Measurements from ENCODE around the gene ZNF816.
"Not testable (repeated sequence)": the region's sequence is repeated elsewhere in the genome, so short reads cannot be mapped to it uniquely, and the experiment has no call there.

The ZNF816 gene

DNA sequence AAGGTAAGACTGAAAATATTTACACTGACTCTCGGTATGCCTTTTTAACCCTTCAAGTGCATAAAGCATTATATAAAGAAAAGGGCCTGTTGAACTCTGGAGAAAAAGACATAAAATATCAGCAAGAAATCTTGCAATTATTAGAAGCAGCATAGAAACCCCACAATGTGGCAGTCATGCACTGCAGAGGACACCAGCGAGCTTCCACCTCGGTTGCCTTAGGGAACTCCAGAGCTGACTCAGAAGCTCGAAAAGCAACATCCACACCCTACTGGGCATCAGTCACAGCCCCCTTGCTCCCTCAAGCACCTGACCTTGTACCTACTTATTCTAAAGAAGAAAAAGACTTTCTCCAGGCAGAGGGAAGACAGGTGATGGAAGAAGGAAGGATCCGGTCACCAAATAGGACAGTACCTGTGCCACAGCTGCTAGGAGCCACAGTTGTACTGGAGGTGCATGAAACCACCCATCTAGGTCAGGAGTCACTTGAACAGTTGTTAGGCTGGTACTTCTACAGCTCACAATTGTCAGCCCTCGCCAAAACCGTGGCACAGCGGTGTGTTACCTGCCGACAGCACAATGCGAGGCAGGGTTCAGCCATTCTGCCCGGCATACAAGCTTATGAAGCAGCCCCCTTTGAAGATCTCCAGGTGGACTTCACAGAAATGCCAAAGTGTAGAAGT, 2.9 kb downstream of the ZNF816 start:
- no peak for DNase-seq

DNA sequence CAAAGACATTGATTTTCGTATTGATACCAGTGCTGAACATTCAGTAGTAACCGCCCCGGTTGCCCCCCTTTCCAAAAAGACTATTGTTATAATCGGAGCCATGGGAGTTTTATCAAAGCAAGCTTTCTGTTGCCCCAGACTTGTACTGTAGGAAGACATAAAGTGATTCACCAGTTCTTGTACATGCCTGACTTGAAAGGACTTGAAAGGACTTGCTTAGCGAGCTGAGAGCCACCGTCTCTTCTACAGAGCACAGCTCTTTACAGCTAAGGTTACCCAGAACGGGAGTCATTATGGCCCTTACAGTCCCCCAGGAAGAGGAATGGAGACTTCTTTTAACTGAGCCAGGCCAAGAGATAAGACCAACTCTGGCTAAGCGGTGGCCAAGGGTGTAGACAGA, 5.1 kb downstream of the ZNF816 start:
- DNase-seq, result no peak

DNA sequence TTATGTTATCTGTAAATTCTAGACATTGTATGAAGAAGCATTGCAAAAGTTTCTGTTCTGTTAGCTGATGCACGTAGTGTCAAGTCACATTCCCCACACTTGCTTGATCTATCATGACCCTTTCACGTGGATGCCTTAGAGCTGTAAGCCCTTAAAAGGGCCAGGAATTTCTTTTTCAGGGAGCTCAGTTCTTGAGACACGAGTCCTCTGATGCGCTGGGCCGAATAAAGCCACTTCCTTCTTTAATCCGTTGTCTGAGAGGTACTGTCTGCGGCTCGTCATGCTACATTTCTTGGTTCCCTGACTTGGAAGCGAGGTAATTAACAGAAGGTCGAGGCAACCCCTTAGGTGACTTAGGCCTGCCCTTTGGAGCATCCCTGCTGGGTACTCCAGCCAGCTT, 5.8 kb downstream of the ZNF816 start:
- DNase-seq, result no peak

DNA sequence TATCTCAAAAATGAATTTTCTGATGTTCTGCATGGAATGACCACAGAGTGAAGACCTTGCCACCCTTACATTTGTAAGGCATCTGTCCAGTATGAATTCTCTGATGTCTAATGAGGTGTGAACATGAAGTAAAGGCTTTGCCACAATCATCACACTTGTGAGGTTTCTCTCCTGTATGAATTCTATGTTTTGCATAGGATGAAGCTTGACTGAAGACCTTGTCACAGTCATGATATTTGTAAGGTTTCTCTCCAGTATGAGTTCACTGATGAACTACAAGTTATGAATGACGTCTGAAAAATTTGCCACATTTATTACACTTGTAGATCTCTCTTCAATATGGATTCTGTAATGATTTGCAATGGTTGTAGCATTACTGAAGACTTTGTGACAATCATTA, 13.3 kb downstream of the ZNF816 start:
- DNase-seq, result no peak

DNA sequence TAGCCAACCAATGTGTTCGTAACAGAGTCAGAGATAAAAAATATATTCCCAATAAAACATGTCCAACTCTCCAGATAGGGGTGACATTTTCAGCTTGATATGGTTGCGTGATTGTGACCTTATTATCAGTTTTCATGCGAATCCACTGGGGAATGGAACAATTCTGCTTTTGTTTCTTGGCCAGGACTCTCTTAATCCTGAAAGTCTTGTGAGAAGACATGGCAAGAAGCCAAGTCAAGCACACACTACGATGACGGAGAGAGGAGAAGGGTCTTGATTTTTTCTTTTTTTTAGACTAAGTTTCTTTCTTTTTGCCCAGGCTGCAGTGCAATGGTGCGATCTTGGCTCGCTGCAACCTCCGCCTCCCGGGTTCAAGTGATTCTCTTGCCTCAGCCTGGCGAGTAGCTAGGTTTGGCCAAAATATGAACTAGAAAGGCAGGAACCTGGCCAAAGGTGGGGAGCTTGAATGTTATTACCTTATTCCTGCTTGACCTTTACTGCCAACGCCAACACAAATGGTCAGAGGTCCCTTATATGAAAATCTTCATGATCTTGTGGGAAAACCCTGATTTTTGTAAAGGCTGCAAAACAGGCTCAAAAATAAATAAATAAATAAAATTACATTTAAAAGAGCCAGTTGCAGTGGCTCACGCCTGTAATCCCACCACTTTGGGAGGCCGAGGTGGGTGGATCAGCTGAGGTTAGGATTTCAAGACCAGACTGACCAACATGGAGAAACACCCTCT, 14.5 kb downstream of the ZNF816 start:
- DNase-seq, result no peak

DNA sequence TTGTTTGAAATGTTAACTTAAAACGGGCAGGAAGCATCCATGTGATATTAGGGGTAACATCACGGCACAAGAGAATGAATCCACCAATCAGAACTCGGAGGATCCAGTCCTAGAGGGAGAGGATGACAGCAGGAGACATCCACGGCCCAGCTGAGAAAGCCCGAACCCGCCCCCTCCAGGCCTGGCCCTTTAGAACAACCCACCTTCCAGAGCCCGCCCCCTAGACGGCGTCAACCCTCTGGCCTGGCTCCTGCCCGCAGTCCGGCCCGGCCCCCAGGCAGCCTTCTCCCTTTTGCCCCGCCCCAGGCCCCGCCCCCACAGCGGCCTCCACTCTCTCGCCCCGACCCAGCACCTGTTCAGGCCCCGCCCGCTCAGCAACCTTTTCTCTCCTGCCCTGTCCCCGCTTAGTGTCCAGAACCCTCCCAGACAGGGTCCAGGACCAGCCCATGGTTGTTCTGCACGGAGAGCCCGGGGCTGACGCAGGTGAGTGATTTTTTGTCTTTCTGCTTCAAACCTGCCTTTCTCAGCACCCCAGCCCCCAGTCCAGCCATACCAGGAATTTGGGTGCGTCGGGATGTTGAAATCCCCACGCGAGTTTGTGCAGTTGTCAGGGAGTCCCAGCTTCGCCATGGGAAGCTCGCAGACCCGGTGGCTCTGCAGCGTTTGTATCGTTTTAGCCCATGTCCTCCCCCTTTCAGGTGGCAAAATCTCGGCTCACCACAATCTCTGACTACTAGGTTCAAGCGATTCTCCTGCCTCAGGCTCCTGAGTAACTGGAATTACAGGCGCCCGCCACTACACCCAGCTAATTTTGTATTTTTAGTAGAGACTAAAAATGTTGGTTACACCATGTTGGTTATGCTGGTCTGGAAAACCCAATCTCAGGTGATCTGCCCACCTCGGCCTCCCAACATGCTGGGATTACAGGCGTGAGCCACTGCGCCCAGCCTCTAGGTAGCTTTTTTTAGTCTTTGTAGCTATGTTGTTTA, 16.1 kb downstream of the ZNF816 start:
- DNase-seq, result no peak

DNA sequence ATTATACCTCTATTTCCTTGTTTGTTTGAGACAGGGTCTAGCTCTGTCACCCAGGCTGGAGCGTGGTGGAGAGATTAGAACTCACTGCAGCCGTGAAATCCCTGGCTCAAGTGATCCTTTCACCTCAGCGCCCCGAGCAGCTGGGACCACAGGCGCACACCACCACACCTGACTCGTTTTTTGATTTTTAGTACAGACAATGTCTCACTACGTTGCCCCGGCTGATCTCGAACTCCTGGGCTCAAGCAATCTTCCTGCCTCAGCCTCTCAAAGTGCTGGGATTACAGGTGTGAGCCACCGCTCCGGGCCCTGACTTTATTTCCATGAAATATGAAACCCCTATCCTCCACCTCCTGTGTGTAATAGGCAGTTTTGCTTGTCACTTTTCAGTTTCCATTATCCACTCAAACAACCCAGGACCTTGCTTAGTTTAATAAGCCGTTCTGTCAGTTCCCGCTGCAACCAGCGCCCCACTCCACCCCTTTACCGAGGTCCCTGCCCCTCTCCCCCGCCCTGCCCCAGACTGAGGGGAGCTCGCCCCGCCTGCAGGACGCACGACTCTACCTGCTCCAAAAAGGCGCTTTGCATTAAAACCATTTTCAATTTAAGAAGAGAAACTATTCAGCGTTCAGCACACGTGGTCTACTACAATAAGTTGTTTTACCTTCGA, 16.9 kb downstream of the ZNF816 start:
- DNase-seq, result no peak

DNA sequence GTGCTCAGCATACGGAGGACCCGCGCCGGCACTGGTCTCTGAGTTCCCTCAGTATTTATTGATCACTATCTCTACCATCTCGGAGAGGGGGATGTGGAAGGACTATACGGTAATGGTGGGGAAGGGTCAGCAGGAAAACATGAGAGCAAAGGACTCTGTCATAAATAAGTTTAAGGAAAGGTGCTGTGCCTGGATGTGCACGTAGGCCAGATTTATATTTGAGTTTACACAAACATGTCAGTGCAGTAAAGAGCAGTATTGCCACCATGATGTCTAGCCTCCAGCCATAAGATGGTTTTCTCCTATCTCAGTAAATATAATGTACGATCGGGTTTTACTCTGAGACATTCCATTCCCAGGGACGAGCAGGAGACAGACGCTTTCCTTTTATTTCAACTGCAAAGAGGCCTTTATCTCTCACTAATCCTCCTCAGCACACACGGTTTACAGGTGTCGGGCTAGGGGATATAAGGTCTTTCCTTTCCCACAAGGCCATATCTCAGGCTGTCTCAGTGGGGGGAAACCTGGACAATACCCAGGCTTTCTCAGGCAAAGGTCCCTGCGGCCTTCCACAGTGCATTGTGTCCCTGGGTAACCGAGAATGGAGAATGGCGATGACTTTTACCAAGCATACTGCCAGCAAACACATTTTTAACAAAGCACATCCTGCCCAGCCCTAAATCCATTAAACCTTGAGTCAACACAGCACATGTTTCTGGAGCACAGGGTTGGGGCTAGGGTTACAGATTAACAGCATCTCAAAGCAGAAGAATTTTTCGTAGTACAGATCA, 17.8 kb downstream of the ZNF816 start:
- DNase-seq, result not testable (repeated sequence)

DNA sequence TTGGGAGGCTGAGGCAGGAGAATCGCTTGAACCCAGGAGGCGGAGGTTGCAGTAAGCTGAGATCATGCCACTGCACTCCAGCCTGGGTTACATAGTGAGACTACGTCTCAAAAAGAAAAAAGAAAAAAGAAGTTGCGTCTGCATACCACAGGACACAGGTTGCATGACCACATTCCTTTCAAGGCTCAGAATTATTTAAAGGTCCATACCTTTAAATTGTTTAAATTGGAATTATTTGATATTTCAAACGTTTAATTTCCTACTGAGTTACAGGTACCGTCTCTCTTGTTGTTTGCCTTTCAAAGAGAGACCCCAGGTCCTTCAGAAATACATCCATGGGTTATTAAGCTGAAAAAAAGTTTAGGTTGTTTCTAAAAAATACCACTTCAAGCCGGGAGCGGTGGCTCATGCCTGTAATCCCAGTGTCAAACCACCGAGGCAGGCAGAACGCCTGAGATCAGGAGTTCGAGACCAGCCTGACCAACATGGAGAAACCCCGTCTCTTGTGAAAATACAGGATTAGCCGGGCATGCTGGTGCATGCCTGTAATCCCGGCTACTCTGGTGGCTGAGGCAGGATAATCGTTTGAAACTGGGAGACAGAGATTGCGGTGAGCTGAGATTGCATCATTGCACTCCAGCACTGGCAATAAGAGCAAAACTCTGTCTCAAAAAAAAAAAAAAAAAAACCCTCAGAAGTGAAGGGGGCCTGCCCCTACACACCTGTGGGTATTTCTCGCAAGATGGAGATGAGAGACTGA, 18.6 kb downstream of the ZNF816 start:
- no peak for DNase-seq

DNA sequence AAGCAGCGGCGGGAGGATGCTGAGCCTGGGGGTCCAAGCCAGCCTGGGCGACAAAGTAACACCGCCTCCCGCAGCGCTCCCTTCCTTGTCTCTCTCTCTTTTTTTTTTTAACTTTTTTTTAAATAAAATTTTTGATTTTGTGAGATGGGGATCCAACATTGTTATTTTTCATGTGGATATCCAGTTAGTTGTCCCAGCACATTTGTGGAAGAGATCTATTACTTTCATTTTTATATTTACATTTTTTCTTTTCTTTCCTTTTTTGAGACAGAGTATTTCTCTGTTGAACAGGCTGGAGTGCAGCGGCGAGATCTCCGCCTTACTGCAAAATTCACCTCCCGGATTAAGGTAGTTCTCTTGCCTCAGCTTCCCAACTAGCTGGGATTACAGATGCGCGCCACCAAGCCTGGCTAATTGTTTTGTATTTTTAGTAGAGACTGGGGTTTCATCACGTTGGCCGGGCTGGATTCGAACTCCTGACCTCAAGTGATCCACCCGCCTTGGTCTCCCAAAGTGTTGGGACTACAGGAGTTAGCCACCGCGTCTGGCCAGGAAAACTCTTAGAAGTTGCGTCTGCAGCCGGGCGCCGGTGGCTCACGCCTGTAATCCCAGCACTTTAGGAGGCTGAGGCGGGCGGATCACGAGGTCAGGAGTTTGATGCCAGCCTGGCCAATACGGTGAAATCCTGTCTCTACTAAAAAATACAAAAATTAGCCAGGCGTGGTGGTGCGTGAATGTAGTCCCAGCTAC, 19.4 kb downstream of the ZNF816 start:
- no peak for DNase-seq

DNA sequence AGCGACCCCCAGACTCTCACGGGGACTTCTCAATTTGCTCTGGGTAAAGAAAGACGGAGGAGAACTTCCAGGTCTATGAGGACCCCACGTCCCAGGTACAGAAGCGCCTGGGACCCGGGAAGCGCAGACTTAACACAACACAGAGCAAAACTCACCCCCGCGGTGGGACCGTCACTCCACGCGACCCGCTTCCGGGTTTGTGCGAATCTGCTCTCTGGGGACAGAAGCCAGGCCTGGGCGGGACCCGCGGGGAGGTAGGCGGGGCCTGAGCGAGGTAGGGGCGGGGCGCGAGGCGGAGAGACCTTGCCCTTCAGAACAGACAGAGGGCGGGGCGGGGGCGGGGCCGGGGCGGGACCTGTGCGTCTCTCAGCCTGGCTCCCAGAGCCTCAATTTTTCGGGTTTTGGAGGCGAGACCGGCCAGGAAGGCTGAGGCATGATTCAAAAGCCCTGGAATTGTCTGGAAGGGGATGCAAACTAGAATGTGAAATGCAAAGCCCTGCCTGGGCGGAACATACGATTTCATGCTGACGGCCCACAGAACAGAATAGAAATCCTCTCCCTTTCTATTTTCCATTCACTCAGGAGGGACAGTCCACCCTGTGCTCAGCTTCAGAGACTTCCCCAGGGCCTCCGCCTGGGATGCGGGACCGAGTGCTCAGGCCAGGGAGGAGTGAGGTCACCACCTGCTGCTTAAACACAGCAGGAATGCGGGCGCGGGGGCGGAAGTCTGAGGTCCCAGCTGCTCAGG, 20.1 kb downstream of the ZNF816 start:
- DNase-seq, result peak; percentile 94

DNA sequence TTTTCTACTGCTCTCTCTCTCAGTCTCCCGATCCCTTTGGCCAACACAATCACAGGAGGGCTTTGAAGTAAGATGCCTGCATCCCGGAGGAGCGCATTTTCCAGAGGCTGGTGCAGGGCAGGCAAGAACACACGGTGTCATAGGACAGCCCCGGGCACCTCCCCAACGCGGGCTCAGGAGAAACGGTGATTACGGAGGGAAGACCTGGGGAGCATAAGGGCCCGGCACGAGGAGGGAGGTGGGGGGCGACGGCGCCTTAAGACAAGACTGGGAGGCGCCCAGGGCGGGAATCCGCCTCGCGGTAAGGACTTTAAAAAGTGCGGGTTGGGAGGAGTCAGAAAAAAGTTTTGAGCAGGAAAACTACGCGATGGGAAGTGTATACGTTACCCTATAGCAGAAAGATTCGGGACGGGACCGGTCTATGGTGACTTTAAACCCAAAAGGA, 20.7 kb downstream of the ZNF816 start:
- DNase-seq, result peak; percentile 31

DNA sequence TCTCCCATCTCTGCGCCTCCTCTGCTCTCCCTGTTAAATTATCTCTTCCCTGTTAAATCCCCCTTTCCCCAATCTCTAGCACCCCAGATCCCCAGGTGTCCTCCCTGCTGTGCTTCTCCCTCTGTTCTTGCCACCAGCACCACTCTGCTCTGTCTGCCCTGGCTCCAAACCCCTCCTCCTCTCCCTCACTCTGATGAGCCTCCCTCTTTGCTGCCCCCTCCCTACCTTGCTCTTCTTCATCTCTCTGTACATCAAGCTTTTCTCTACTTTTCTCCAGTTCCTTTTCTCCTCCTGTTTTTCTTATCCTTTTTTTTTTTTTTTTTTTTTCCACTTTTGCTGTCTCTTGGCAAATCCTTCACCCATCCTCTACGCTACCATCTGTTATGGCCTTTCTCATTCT, 21.2 kb downstream of the ZNF816 start:
- not testable (repeated sequence) for DNase-seq

DNA sequence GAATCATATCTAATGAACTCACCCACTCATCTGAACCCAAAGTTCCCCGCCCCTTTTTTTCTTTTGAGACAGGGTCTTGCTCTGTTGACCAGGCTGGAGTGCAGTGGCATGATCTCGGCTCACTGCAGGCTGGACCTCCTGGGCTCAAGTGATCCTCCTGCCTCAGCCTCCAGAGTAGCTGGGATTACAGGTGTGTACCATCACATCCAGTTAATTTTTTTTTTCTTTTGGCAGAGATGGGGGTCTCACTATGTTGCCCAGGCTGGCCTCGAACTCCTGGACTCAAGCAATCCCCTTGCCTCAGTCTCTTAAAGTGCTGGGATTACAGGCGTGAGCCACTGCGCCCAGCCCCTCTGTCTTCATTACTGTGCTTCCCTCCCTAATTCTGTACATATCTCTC, 21.8 kb downstream of the ZNF816 start:
- DNase-seq, result not testable (repeated sequence)

DNA sequence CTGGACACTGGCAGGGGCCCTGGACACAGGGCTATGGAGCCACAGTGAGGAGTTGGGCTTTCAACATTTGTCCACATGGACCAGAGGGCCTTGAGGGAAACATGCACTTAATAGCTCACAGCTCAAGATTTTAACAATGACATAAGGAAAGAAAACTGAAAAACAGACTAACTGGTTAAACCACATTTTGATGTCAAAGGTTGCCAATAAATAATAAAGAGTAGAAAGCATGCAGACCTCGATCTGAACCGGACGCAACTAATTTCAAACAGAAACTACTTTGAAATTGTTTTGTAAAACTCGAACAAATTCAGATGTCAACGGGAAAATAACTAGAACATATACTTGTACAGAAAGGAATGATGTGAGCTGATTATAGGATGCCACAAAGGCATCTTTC, 23.9 kb downstream of the ZNF816 start:
- no peak for DNase-seq

DNA sequence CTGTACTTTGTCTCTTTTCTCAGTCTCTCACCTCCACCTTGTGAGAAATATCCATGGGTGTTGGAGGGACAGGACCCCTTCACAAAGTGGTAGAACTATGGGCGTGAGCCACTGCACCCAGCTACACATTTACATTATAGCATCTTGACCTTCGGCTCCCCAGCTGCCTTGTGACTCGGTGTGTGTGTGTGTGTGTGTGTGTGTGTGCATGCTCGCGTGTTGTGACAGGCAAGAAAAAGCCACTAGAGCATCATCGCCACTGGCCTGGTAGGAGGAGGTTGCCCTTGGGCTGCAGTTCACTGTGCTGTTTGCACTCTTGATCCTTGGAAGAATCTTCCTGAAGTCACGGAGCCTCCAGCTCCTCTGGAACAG, 25.7 kb downstream of the ZNF816 start:
- no peak for DNase-seq

DNA sequence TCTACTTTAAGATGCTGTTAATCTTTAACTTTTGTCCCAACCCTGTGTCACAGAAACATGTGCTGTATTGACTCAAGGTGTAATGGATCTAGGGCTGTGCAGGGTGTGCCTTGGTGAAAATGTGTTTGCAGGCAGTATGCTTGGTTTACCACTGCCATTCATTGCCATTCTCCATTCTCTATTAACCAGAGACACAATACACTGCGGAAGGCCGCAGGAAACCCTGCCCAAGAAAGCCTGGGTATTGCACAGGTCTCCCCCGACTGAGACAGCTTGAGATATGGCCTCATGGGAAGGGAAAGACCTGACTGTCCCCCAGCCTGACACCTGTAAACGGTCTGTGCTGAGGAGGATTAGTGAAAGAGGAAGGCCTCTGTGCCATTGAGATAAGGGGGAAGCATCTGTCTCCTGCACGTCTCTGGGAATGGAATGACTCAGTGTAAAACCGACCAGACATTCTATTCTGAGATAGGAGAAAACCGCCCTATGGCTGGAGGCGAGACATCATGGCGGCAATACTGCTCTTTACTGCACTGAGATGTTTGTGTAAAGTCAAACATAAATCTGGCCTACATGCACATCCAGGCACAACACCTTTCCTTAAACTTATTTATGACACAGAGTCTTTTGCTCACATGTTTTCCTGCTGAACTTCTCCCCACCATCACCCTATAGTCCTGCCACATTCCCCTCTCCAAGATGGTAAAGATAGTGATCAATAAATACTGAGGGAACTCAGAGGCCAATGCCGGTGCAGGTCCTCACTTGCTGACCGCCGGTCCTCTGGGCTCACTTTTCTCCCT, 26.3 kb downstream of the ZNF816 start:
- DNase-seq, result peak; percentile 34

DNA sequence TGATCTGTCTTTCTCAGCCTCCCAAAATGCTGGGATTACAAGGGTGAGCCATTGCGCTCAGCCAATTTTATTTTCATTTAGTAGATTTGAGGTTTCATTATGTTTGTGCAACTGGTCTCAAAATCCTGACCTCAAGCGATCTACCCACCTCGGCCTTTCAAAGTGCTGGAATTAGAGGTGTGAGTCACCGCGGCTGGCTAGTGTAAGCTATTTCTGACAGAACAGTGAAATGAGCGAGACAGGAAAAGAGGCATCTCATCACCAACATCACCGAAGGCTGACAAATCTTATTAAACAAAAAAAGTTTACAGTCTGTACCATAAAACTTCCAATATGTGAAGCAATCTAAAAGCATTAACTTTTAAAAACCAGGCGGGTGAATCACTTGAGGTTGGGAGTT, 27.2 kb downstream of the ZNF816 start:
- peak; percentile 71 for DNase-seq

DNA sequence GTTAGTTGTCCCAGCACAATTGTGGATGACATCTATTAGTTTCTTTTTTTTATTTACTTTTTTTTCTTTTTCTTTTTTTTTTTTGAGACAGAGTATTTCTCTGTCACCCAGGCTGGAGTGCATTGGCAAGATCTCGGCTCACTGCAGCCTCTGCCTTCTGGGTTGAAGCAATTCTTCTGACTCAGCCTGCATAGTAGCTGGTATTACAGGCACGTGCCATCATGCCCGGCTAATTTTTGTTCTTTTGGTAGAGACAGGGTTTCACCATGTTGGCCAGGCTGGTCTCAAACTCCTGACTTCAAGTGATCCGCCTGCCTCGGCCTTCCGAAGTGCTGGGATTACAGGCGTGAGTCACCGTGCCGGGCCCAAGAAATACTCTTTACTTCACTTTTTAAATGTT, 38.0 kb downstream of the ZNF816 start:
- peak; percentile 29 for DNase-seq
